BJ (cell line): ENCODE results near the gene ETV7. TPM values are rescaled to one million over a fixed set of nuclear protein-coding genes. Genes with fewer than 3 reads are reported as not detected.

Source experiments
- CTCF ChIA-PET: fragments of 350-600 bp; formaldehyde crosslinking; extraction: SDS; loops from one replicate; lab custom pipeline; 2021; ENCODE audit warnings: antibody characterized with exemption, inconsistent platforms; lab: Yijun Ruan, JAX
- POLR2A ChIA-PET: fragments of 300-600 bp; sonication (Branson Sonifier 250); formaldehyde crosslinking; extraction: SDS; loops from one replicate; lab custom pipeline; 2021; ENCODE audit warnings: antibody characterized with exemption; lab: Charles Lee
- DNase-seq: peaks from one replicate; pipeline ENCODE4 v3.0.0-alpha.2; 2011; ENCODE audit warnings: low read depth
- H3K27me3 ChIP-seq: 2 replicates; pipeline ENCODE4 v1.6.0; 2011; ENCODE audit warnings: low read length; ENCODE audit not compliant: control insufficient read depth, insufficient read depth
- H3K36me3 ChIP-seq: 2 replicates; pipeline ENCODE4 v1.5.1; 2011; ENCODE audit warnings: low read length; ENCODE audit not compliant: control insufficient read depth, insufficient read depth
- H3K4me3 ChIP-seq: 2 replicates; pipeline ENCODE4 v1.5.1; 2011; ENCODE audit warnings: low read depth, mild to moderate bottlenecking, control low read depth, low read length
- polyA plus RNA-seq: library from polyadenylated mRNA; depleted of rRNA; stranded (reverse); fragments of >200 nt; gene quantifications from 2 replicates; pipeline ENCODE4 v1.2.3, GENCODE V29; 2011
- TF ChIP-seq, protein P1 (sequence below): IDR thresholded peaks from 2 replicates; pipeline ENCODE4 v1.5.1; 2011; ENCODE audit warnings: low read depth, mild to moderate bottlenecking, control low read depth, inconsistent platforms, low read length, moderate library complexity; ENCODE audit not compliant: insufficient read depth

ETV7 gene
- polyA plus RNA-seq, 1 experiment: 1.8 TPM

DNA sequence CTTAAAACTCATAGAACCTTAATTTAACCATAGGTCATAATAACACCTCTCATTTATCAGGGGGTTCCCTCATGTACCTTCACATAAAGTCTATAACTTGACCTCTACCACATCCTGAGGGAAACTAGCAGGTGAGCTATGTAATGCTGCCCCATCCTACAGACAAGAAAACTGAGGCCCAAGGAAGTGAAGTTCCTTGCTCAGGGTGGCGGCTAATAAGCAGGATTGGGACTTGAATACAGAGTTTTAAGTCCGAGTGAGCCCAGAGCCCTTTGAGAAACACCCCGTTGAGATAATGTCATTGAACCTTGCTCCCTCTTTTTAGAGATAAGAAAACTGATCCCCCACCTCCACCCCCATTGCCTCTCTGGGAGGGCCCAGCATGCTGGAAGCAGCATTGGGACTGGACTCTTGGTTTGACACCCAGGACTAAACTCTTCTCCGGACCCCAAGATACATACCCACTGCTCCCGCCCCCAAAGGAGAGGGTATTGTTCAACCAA lies 51.2 kb downstream of the ETV7 start:
- CTCF ChIA-PET: interaction anchor here (0.9 to 1.7 kb wide), 3 partner anchors 12 to 34 kb away, joined by 3 to 6 read pairs (median 4); no protein-coding TSS in a partner anchor
- DNase-seq: no peak
- Histone ChIP-seq H3K27me3 (peaks cover 60% of the 10 kb centered on the region), H3K36me3 (no peaks in the 10 kb centered on the region), H3K4me3 (no peak overlapping the region)
- POLR2A ChIA-PET: no interaction called here
- TF ChIP-seq, protein P1, sequence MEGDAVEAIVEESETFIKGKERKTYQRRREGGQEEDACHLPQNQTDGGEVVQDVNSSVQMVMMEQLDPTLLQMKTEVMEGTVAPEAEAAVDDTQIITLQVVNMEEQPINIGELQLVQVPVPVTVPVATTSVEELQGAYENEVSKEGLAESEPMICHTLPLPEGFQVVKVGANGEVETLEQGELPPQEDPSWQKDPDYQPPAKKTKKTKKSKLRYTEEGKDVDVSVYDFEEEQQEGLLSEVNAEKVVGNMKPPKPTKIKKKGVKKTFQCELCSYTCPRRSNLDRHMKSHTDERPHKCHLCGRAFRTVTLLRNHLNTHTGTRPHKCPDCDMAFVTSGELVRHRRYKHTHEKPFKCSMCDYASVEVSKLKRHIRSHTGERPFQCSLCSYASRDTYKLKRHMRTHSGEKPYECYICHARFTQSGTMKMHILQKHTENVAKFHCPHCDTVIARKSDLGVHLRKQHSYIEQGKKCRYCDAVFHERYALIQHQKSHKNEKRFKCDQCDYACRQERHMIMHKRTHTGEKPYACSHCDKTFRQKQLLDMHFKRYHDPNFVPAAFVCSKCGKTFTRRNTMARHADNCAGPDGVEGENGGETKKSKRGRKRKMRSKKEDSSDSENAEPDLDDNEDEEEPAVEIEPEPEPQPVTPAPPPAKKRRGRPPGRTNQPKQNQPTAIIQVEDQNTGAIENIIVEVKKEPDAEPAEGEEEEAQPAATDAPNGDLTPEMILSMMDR: no peak

DNA sequence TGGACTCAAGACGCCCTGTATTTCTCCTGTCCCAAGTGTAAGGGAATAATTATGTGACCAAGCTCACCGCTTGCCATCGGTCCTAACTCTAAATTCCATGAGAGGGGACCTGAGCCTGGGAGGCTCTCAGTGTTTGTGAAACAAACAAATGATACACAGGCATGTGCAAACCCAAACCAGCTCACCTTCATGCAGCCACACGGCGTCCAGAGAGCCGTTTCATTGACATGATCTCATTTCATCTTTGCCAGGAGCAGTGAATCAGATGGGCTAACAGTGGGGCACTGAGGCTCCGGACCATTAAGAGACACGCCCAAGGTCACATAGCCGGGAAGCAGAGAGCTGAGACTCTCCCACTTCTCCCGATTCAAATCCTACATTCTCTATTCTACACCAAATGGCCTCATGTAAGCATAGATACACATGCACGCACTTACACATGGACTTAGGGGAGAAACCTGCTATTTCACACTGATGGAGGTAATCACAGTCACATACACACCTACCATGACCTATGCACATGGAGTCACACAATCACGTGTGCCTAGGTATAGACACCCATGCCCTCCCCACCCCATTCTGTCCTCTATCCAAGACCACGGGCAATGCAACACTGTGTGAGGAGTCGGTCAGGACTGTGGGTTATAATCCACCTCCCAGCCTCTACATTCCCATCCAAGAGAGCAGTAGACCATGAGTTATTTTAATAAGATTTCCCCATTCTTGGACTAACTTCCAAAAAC lies 51.8 kb downstream of the ETV7 start:
- peaks cover 57% of the 10 kb centered on the region for H3K27me3 ChIP-seq
- POLR2A ChIA-PET: no interaction called here
- CTCF ChIA-PET: interaction anchor here (1.0 to 1.7 kb wide), 4 partner anchors 13 to 26 kb away, joined by 3 to 6 read pairs (median 5); no protein-coding TSS in a partner anchor
- no peaks in the 10 kb centered on the region for H3K36me3 ChIP-seq
- DNase-seq: no peak
- TF ChIP-seq, protein P1: no peak
- no peak overlapping the region for H3K4me3 ChIP-seq

- TF ChIP-seq, protein P1: no peak
- Histone ChIP-seq H3K36me3 (no peaks in the 10 kb centered on the region), H3K4me3 (no peak overlapping the region), H3K27me3 (peaks cover 52% of the 10 kb centered on the region)
- POLR2A ChIA-PET: no interaction called here
- no peak for DNase-seq
- CTCF ChIA-PET: interaction anchor here (0.6 to 1.7 kb wide), 5 partner anchors 13 to 260 kb away, joined by 3 to 5 read pairs (median 4); no protein-coding TSS in a partner anchor
Measured at GRCh38 chr6:36334832-36335459, 52.5 kb downstream of the ETV7 start.

- TF ChIP-seq, protein P1: no peak
- CTCF ChIA-PET: interaction anchor here (0.6 to 1.6 kb wide), 5 partner anchors 10 to 260 kb away, joined by 3 to 5 read pairs (median 4); no protein-coding TSS in a partner anchor
- H3K27me3 ChIP-seq: peaks cover 51% of the 10 kb centered on the region
Measured at GRCh38 chr6:36333931-36334725, 53.3 kb downstream of the ETV7 start.

More at GRCh38 chr6:36333931-36334725, 53.3 kb downstream of the ETV7 start:
- H3K36me3 ChIP-seq: no peaks in the 10 kb centered on the region
- POLR2A ChIA-PET: no interaction called here
- DNase-seq: no peak
- H3K4me3 ChIP-seq: no peak overlapping the region
